ENCODE data around the gene SSBP4.

The SSBP4 gene

GRCh38 chr19:18474366-18474887, 55.2 kb downstream of the SSBP4 start:
- H2AK5ac ChIP-seq (ENCODE audit: low read length): no peak overlapping the region
- no peak overlapping the region for H2BK120ac ChIP-seq (ENCODE audit: low read depth, low read length)
- H3K56ac ChIP-seq (ENCODE audit: low read length): no peak overlapping the region
- H3K4me3 ChIP-seq (ENCODE audit: low read length): no peak overlapping the region
- peaks cover 19% of the 10 kb centered on the region for H3K79me1 ChIP-seq (ENCODE audit: low read length)
- H3K23ac ChIP-seq (ENCODE audit: low read length): no peak overlapping the region
- no peak overlapping the region for H3K18ac ChIP-seq (ENCODE audit: low read length)
- no peak overlapping the region for H3K4me2 ChIP-seq (ENCODE audit: low read length)
- no peak for DNase-seq
- H4K8ac ChIP-seq (ENCODE audit: low read depth, low read length): no peak overlapping the region
- no CpG with 5 or more reads among the region's 13 CpGs for WGBS (ENCODE audit: extremely low coverage, insufficient coverage, low lambda C conversion rate)
- peaks cover 7% of the 10 kb centered on the region for H3K79me2 ChIP-seq (ENCODE audit: control insufficient read depth, insufficient read depth, low read length)
- H3K27me3 ChIP-seq (ENCODE audit: insufficient read depth, low read length, poor library complexity): no peaks in the 10 kb centered on the region
- no peaks in the 10 kb centered on the region for H3K36me3 ChIP-seq (ENCODE audit: control insufficient read depth, insufficient read depth, low read length)
- no peak overlapping the region for H4K5ac ChIP-seq (ENCODE audit: low read length)
- no peaks in the 10 kb centered on the region for H3K4me1 ChIP-seq (ENCODE audit: control insufficient read depth, low read depth, low read length)
- H3K4ac ChIP-seq (ENCODE audit: low read depth, low read length): no peak overlapping the region
- no peak overlapping the region for H3K9ac ChIP-seq (ENCODE audit: low read length)
- no peak overlapping the region for H2BK5ac ChIP-seq (ENCODE audit: low read length)
- H2BK15ac ChIP-seq (replicated peaks; ENCODE audit: low read depth): no peak overlapping the region
- H3K27ac ChIP-seq (ENCODE audit: low read depth, low read length): no peak overlapping the region

DNA sequence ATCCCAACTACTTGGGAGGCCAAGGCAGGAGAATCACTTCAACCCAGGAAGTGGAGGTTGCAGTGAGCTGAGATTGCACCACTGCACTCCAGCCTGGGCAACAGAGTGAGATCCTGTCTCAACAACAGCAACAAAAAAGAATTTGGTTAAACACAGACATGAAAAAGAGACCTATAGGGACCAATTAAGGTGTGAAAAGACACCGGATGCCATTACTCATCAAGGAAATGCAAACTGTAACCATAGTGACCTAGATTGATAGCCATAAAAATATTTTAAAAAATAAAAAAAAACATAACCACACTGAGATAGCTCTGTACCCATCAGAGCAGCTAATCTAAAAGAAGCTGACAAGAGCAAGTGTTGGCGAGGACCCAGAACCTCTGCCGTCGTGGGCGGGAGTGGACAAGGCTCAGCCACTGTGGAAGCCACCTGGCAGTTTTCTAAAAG, 55.8 kb downstream of the SSBP4 start:
- no peak overlapping the region for H3K56ac ChIP-seq (ENCODE audit: low read length)
- H3K23ac ChIP-seq (ENCODE audit: low read length): no peak overlapping the region
- H2BK15ac ChIP-seq (replicated peaks; ENCODE audit: low read depth): no peak overlapping the region
- H3K18ac ChIP-seq (ENCODE audit: low read length): no peak overlapping the region
- no peak overlapping the region for H2BK120ac ChIP-seq (ENCODE audit: low read depth, low read length)
- H3K9ac ChIP-seq (ENCODE audit: low read length): no peak overlapping the region
- no peak for DNase-seq
- H3K36me3 ChIP-seq (ENCODE audit: control insufficient read depth, insufficient read depth, low read length): no peaks in the 10 kb centered on the region
- no peaks in the 10 kb centered on the region for H3K27me3 ChIP-seq (ENCODE audit: insufficient read depth, low read length, poor library complexity)
- no peak overlapping the region for H3K4ac ChIP-seq (ENCODE audit: low read depth, low read length)
- H2AK5ac ChIP-seq (ENCODE audit: low read length): no peak overlapping the region
- H3K79me2 ChIP-seq (ENCODE audit: control insufficient read depth, insufficient read depth, low read length): peaks cover 7% of the 10 kb centered on the region
- no peak overlapping the region for H4K5ac ChIP-seq (ENCODE audit: low read length)
- H3K4me1 ChIP-seq (ENCODE audit: control insufficient read depth, low read depth, low read length): no peaks in the 10 kb centered on the region
- no peak overlapping the region for H4K8ac ChIP-seq (ENCODE audit: low read depth, low read length)
- no CpG with 5 or more reads among the region's 5 CpGs for WGBS (ENCODE audit: extremely low coverage, insufficient coverage, low lambda C conversion rate)
- H3K27ac ChIP-seq (ENCODE audit: low read depth, low read length): no peak overlapping the region
- H3K79me1 ChIP-seq (ENCODE audit: low read length): peaks cover 19% of the 10 kb centered on the region
- no peak overlapping the region for H3K4me3 ChIP-seq (ENCODE audit: low read length)
- H2BK5ac ChIP-seq (ENCODE audit: low read length): no peak overlapping the region
- H3K4me2 ChIP-seq (ENCODE audit: low read length): no peak overlapping the region

- no peak overlapping the region for H3K27ac ChIP-seq (ENCODE audit: low read depth, low read length)
- DNase-seq: no peak
Observed at GRCh38 chr19:18475762-18476331, 56.6 kb downstream of the SSBP4 start.

GRCh38 chr19:18476507-18477041, 57.4 kb downstream of the SSBP4 start:
- Histone ChIP-seq H2AK5ac (ENCODE audit: low read length) (no peak overlapping the region), H4K5ac (ENCODE audit: low read length) (no peak overlapping the region), H3K18ac (ENCODE audit: low read length) (no peak overlapping the region), H3K4me1 (ENCODE audit: control insufficient read depth, low read depth, low read length) (no peaks in the 10 kb centered on the region), H3K79me2 (ENCODE audit: control insufficient read depth, insufficient read depth, low read length) (peaks cover 7% of the 10 kb centered on the region), H3K36me3 (ENCODE audit: control insufficient read depth, insufficient read depth, low read length) (no peaks in the 10 kb centered on the region), H3K4me2 (ENCODE audit: low read length) (no peak overlapping the region), H2BK120ac (ENCODE audit: low read depth, low read length) (no peak overlapping the region), H4K8ac (ENCODE audit: low read depth, low read length) (no peak overlapping the region), H3K56ac (ENCODE audit: low read length) (no peak overlapping the region), H3K4me3 (ENCODE audit: low read length) (no peak overlapping the region), H3K23ac (ENCODE audit: low read length) (no peak overlapping the region), H3K9ac (ENCODE audit: low read length) (no peak overlapping the region), H3K27ac (ENCODE audit: low read depth, low read length) (no peak overlapping the region), H2BK15ac (replicated peaks; ENCODE audit: low read depth) (no peak overlapping the region), H3K4ac (ENCODE audit: low read depth, low read length) (no peak overlapping the region), H3K27me3 (ENCODE audit: insufficient read depth, low read length, poor library complexity) (no peaks in the 10 kb centered on the region), H2BK5ac (ENCODE audit: low read length) (no peak overlapping the region), H3K79me1 (ENCODE audit: low read length) (peaks cover 19% of the 10 kb centered on the region)
- no peak for DNase-seq
- WGBS (ENCODE audit: extremely low coverage, insufficient coverage, low lambda C conversion rate): no CpG with 5 or more reads among the region's 14 CpGs

More at GRCh38 chr19:18475762-18476331, 56.6 kb downstream of the SSBP4 start:
- Histone ChIP-seq H3K4me3 (ENCODE audit: low read length) (no peak overlapping the region), H4K8ac (ENCODE audit: low read depth, low read length) (no peak overlapping the region), H3K79me2 (ENCODE audit: control insufficient read depth, insufficient read depth, low read length) (peaks cover 7% of the 10 kb centered on the region), H3K18ac (ENCODE audit: low read length) (no peak overlapping the region), H2BK5ac (ENCODE audit: low read length) (no peak overlapping the region), H4K5ac (ENCODE audit: low read length) (no peak overlapping the region), H3K36me3 (ENCODE audit: control insufficient read depth, insufficient read depth, low read length) (no peaks in the 10 kb centered on the region), H3K4me1 (ENCODE audit: control insufficient read depth, low read depth, low read length) (no peaks in the 10 kb centered on the region), H3K79me1 (ENCODE audit: low read length) (peaks cover 19% of the 10 kb centered on the region), H2BK120ac (ENCODE audit: low read depth, low read length) (no peak overlapping the region), H3K4me2 (ENCODE audit: low read length) (no peak overlapping the region), H2BK15ac (replicated peaks; ENCODE audit: low read depth) (no peak overlapping the region), H3K27me3 (ENCODE audit: insufficient read depth, low read length, poor library complexity) (no peaks in the 10 kb centered on the region), H2AK5ac (ENCODE audit: low read length) (no peak overlapping the region), H3K56ac (ENCODE audit: low read length) (no peak overlapping the region), H3K9ac (ENCODE audit: low read length) (no peak overlapping the region), H3K23ac (ENCODE audit: low read length) (no peak overlapping the region), H3K4ac (ENCODE audit: low read depth, low read length) (no peak overlapping the region)
- WGBS (ENCODE audit: extremely low coverage, insufficient coverage, low lambda C conversion rate): no CpG with 5 or more reads among the region's 19 CpGs

- Histone ChIP-seq H3K9ac (ENCODE audit: low read length) (no peak overlapping the region), H3K4me3 (ENCODE audit: low read length) (no peak overlapping the region), H2BK120ac (ENCODE audit: low read depth, low read length) (no peak overlapping the region), H3K79me2 (ENCODE audit: control insufficient read depth, insufficient read depth, low read length) (peaks cover 7% of the 10 kb centered on the region), H4K8ac (ENCODE audit: low read depth, low read length) (no peak overlapping the region), H3K36me3 (ENCODE audit: control insufficient read depth, insufficient read depth, low read length) (no peaks in the 10 kb centered on the region), H3K27ac (ENCODE audit: low read depth, low read length) (no peak overlapping the region), H3K23ac (ENCODE audit: low read length) (no peak overlapping the region), H2BK5ac (ENCODE audit: low read length) (no peak overlapping the region), H3K4me1 (ENCODE audit: control insufficient read depth, low read depth, low read length) (no peaks in the 10 kb centered on the region), H3K79me1 (ENCODE audit: low read length) (peaks cover 21% of the 10 kb centered on the region), H3K56ac (ENCODE audit: low read length) (no peak overlapping the region), H3K4me2 (ENCODE audit: low read length) (no peak overlapping the region), H3K27me3 (ENCODE audit: insufficient read depth, low read length, poor library complexity) (no peaks in the 10 kb centered on the region), H2AK5ac (ENCODE audit: low read length) (no peak overlapping the region), H4K5ac (ENCODE audit: low read length) (no peak overlapping the region), H3K4ac (ENCODE audit: low read depth, low read length) (no peak overlapping the region), H3K18ac (ENCODE audit: low read length) (no peak overlapping the region), H2BK15ac (replicated peaks; ENCODE audit: low read depth) (no peak overlapping the region)
- no CpG with 5 or more reads among the region's 24 CpGs for WGBS (ENCODE audit: extremely low coverage, insufficient coverage, low lambda C conversion rate)
- DNase-seq: peak; percentile 48
Observed at GRCh38 chr19:18477042-18477779, 58.0 kb downstream of the SSBP4 start.

All from mesendoderm (in vitro differentiated cells).